Activated naive CD4-positive, alpha-beta T cell treated with anti-CD3 and anti-CD28 coated beads, Interleukin-2, amount 10 ng/mL, durations not matched to agents 7 days and 5 days (primary cell): Measurements from ENCODE around the gene UBE2E3.

Experiments
- CTCF ChIA-PET: fragments of 350-600 bp; sonication (Branson Sonifier 250); formaldehyde crosslinking; loops from one replicate; lab custom pipeline; 2021; ENCODE audit warnings: antibody characterized with exemption; lab: Charles Lee
- DNase-seq: peaks from one replicate; pipeline ENCODE4 v3.0.0-alpha.2; 2020
- H3K27ac Mint-ChIP-seq: one replicate; pipeline ENCODE4 v1.8.0; 2021; ENCODE audit warnings: mild to moderate bottlenecking, moderate library complexity, mixed read lengths
- H3K27me3 Mint-ChIP-seq: one replicate; pipeline ENCODE4 v1.8.0; 2021; ENCODE audit warnings: mild to moderate bottlenecking, mixed read lengths
- H3K36me3 Mint-ChIP-seq: one replicate; pipeline ENCODE4 v1.8.0; 2021; ENCODE audit warnings: mixed read lengths
- H3K4me1 Mint-ChIP-seq: one replicate; pipeline ENCODE4 v1.8.0; 2021; ENCODE audit warnings: mixed read lengths
- H3K4me3 Mint-ChIP-seq: one replicate; pipeline ENCODE4 v1.8.0; 2021; ENCODE audit warnings: mild to moderate bottlenecking, moderate library complexity, mixed read lengths
- H3K9me3 Mint-ChIP-seq: one replicate; pipeline ENCODE4 v1.8.0; 2021; ENCODE audit warnings: mixed read lengths

UBE2E3 gene

DNA sequence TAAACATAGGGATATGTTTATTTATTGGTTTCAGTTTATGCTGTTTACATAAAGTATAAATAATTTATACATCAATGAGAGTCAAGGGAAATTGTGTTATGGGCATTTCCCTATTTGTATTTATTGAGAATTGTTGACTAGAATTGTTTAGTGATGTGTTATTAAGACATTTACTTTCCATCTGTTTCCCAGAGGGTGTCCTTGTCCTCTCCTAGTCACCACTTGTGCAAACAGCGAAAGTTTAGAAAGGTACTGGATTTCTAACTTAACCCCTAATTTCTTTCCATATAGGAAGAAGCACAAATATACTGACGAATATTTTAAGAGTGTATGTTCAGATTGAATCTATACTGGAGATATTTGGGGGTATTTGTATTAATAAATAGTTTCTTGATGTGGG lies 6.7 kb downstream of the UBE2E3 start:
- CTCF ChIA-PET = no interaction called here
- peaks cover 14% of the 10 kb centered on the region for H3K36me3 Mint-ChIP-seq
- no peaks in the 10 kb centered on the region for H3K9me3 Mint-ChIP-seq
- no peak for DNase-seq
- no peaks in the 10 kb centered on the region for H3K27me3 Mint-ChIP-seq
- no peak overlapping the region for H3K4me3 Mint-ChIP-seq
- peaks cover 24% of the 10 kb centered on the region for H3K4me1 Mint-ChIP-seq
- H3K27ac Mint-ChIP-seq = no peak overlapping the region

- H3K4me1 Mint-ChIP-seq = peaks cover 3% of the 10 kb centered on the region
- H3K27ac Mint-ChIP-seq = no peak overlapping the region
- CTCF ChIA-PET = interaction anchor here (2.1 kb wide), 1 partner anchor 10 kb away, joined by 5 read pairs; the partner anchor contains the start of gene UBE2E3
- no peaks in the 10 kb centered on the region for H3K27me3 Mint-ChIP-seq
- no peaks in the 10 kb centered on the region for H3K9me3 Mint-ChIP-seq
- H3K4me3 Mint-ChIP-seq = no peak overlapping the region
- H3K36me3 Mint-ChIP-seq = no peaks in the 10 kb centered on the region
- DNase-seq = no peak
Observed at GRCh38 chr2:180990337-180990736, 9.9 kb downstream of the UBE2E3 start.

DNA sequence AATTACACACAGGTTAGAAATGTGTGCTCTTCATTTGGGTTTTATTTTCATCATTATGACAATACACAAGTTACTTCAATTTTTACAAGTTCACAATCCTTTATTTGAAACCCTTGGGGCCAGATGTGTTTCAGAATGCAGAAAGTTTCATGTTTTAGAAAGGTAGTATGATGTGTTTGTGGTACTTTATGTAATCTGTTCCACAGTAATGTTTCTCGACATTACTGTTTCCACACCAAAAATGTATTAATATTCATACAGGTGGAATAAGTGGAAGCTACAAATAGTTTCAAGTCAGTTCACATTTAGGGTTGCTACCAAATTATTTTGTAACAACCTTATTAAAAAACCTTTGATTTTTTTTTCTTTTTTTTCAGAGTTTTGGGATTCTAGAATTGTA lies 10.4 kb downstream of the UBE2E3 start:
- Mint-ChIP-seq H3K27ac (no peak overlapping the region), H3K27me3 (no peaks in the 10 kb centered on the region), H3K4me1 (no peaks in the 10 kb centered on the region), H3K36me3 (no peaks in the 10 kb centered on the region), H3K4me3 (no peak overlapping the region), H3K9me3 (no peaks in the 10 kb centered on the region)
- CTCF ChIA-PET = no interaction called here
- DNase-seq = no peak

DNA sequence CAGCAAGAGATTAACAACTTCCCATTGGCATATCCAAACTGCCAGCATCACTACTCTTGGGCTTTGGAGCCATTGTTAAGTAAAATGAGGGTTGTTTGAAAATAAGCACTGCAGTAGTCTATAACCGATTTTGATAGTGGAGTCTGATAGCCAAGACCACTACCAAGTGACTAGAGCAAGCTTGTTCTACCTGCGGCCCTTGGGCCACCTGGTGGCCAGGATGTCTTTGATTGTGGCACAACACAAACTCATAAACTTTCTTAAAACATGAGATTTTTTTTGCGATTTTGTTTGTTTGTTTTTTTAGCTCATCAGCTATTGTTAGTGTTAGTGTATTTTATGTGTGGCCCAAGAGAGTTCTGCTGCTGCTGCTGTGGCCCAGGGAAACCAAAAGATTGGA lies 11.0 kb downstream of the UBE2E3 start:
- no peak overlapping the region for H3K4me3 Mint-ChIP-seq
- no peaks in the 10 kb centered on the region for H3K36me3 Mint-ChIP-seq
- DNase-seq = no peak
- no peaks in the 10 kb centered on the region for H3K27me3 Mint-ChIP-seq
- no peak overlapping the region for H3K27ac Mint-ChIP-seq
- no peaks in the 10 kb centered on the region for H3K9me3 Mint-ChIP-seq
- peaks cover 3% of the 10 kb centered on the region for H3K4me1 Mint-ChIP-seq
- CTCF ChIA-PET = no interaction called here

- Mint-ChIP-seq H3K9me3 (no peaks in the 10 kb centered on the region), H3K27me3 (no peaks in the 10 kb centered on the region), H3K36me3 (no peaks in the 10 kb centered on the region), H3K27ac (no peak overlapping the region), H3K4me1 (peaks cover 4% of the 10 kb centered on the region), H3K4me3 (no peak overlapping the region)
- CTCF ChIA-PET = no interaction called here
- no peak for DNase-seq
Observed at GRCh38 chr2:180991820-180992219, 11.4 kb downstream of the UBE2E3 start.

DNA sequence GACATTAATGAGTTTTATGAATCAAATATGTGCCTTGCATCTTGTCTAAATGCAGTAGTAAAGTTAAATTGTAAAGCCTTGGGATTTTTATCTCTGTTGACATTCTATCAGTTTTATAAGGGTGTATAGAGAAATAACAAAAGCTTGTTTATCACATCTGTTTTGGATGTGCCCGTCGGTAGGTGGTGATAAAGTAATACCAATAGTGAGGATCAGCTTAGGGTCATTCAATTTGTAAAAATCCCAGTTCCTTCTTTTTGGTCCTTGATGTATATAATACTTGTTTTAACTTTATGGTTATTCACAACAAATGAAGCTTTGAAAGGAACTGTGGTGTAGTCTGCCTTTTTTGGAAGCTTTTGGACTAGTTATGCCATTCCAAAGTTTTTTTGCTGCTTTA lies 12.6 kb downstream of the UBE2E3 start:
- H3K27me3 Mint-ChIP-seq = no peaks in the 10 kb centered on the region
- DNase-seq = no peak
- no peak overlapping the region for H3K4me3 Mint-ChIP-seq
- CTCF ChIA-PET = interaction anchor here (0.7 kb wide), 1 partner anchor 58 kb away, joined by 3 read pairs; no protein-coding TSS in a partner anchor
- no peaks in the 10 kb centered on the region for H3K9me3 Mint-ChIP-seq
- H3K27ac Mint-ChIP-seq = no peak overlapping the region
- H3K4me1 Mint-ChIP-seq = peaks cover 4% of the 10 kb centered on the region
- no peaks in the 10 kb centered on the region for H3K36me3 Mint-ChIP-seq

DNA sequence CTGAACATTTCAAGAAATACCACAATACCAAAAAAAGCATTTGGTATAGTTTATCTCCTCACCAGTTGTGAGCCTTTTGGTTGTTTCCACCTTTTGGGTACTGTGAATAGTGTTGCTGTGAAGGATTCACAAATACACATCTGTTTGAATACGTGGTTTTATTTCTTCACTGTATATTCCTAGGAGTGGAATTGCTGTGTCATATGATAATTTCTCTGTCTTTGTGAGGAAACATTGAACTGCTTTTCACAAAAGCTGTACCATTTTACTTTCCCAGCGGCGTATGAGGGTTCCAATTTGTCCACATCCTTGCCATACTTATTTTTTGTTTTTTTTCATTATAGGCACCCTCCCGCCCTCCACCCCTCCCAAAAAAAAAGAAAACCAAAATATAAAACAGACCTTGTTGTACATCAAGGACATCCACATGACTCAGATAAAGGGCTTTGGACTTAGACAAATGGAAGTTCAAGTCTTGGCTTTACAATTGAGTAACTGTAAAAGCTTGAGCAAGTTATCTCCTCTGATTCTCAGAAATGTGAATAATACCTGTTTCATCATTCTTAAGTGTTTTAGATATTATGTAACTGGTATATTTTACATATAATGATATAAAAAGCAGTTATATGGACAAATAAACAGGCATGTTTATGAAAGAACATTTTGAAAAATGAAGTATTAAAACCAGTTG lies 19.0 kb downstream of the UBE2E3 start:
- Mint-ChIP-seq H3K36me3 (no peaks in the 10 kb centered on the region), H3K4me1 (peaks cover 4% of the 10 kb centered on the region), H3K9me3 (no peaks in the 10 kb centered on the region), H3K27me3 (no peaks in the 10 kb centered on the region), H3K27ac (no peak overlapping the region), H3K4me3 (no peak overlapping the region)
- CTCF ChIA-PET = no interaction called here
- DNase-seq = no peak

DNA sequence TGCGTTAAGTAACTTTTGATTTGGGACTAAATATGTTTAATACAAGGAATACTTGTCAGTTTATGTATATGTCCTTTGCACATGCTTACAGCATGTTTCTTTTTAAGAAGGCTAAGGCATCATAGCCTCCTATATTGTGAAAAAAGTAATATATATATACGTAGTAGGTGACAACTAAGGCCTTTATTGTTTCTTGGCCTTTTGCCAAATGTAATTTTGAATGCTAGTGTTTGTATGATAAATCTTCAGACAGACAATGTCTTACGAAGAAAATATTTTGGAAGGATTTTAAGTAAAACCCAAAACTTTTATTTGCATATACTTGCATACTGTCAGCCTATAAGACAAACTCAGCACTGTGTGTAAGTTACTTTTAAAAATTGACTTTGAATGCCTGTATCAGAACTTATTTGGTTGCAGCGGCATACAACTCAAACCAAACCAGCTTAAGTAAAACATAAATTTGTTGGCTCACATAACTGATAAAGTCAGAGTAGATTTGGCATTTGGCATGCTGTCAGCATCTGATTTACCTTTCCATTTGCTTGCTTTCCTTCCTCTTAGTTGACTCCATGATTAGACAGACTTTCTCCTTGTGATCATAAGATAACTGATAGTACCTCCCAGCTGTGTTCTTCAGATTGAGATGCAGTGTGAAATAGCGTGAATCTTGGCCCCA lies 24.4 kb downstream of the UBE2E3 start:
- Mint-ChIP-seq H3K4me1 (no peaks in the 10 kb centered on the region), H3K27me3 (no peaks in the 10 kb centered on the region), H3K36me3 (no peaks in the 10 kb centered on the region), H3K4me3 (no peak overlapping the region), H3K27ac (no peak overlapping the region), H3K9me3 (no peaks in the 10 kb centered on the region)
- DNase-seq = no peak
- CTCF ChIA-PET = interaction anchor here (0.9 kb wide), 1 partner anchor 20 kb away, joined by 5 read pairs; no protein-coding TSS in a partner anchor

- CTCF ChIA-PET = interaction anchor here (0.9 kb wide), 1 partner anchor 21 kb away, joined by 5 read pairs; no protein-coding TSS in a partner anchor
- Mint-ChIP-seq H3K36me3 (no peaks in the 10 kb centered on the region), H3K9me3 (no peaks in the 10 kb centered on the region), H3K27ac (no peak overlapping the region), H3K4me1 (no peaks in the 10 kb centered on the region), H3K4me3 (no peak overlapping the region), H3K27me3 (no peaks in the 10 kb centered on the region)
- no peak for DNase-seq
Observed at GRCh38 chr2:181005326-181005655, 24.9 kb downstream of the UBE2E3 start.

DNA sequence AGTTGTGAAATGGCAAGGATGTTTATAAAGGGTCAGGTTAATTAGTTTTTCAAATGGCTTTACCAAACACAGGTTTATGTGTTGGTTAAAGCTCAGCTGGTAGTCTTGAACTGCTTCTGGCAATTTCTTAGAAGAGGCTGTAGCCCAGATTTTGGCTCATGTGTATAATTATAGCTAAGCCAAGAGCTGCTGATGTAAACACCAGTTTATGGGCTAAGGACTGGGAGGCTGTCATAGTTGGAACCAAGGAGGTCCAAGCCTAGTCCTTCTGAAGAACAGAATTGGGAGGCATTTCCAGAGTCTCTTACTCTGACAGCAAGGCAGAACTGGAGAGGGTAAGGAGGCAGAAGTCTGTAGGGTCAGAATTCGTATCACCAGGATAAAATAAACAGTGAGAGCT lies 25.4 kb downstream of the UBE2E3 start:
- DNase-seq = no peak
- CTCF ChIA-PET = interaction anchor here (0.9 kb wide), 1 partner anchor 21 kb away, joined by 5 read pairs; no protein-coding TSS in a partner anchor
- no peak overlapping the region for H3K27ac Mint-ChIP-seq
- no peaks in the 10 kb centered on the region for H3K36me3 Mint-ChIP-seq
- no peaks in the 10 kb centered on the region for H3K4me1 Mint-ChIP-seq
- no peak overlapping the region for H3K4me3 Mint-ChIP-seq
- H3K9me3 Mint-ChIP-seq = no peaks in the 10 kb centered on the region
- no peaks in the 10 kb centered on the region for H3K27me3 Mint-ChIP-seq

DNA sequence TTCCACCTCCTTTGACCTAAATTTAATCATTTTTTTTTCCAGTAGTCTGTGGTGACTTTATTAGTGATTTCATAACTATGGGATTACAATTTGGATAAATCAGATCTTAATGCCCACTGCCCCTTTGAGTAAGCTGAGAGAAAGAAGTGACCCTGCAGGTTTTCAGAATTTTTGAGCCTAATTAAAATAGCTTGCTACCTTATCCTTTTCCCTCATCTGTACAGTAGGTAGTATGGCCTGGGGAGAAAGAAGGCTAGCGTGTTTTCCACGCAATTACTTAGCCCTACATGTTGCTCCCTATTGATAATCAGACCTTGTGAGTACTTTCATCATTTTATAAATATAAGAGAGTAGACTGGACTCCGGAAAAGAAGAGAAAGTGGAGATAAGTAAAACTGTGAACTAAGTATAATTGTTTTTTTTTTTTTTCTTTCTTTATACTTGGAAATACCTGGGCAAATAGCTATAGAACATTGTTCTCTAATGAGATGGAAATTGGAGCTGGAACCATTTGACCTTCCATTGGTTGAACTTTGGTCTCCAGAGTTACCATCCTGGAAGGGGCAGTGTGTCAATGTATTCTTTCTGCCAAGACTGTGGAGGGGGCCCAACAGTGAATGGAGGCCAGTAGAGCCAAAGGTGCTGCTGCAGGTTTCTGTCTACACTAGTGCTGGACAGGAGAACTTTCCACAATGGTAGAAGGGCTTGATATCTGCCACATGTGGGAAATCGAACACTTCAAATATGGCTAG lies 26.9 kb downstream of the UBE2E3 start:
- H3K27me3 Mint-ChIP-seq = no peaks in the 10 kb centered on the region
- H3K27ac Mint-ChIP-seq = no peak overlapping the region
- no peaks in the 10 kb centered on the region for H3K36me3 Mint-ChIP-seq
- H3K4me1 Mint-ChIP-seq = no peaks in the 10 kb centered on the region
- DNase-seq = no peak
- no peaks in the 10 kb centered on the region for H3K9me3 Mint-ChIP-seq
- CTCF ChIA-PET = interaction anchor here (0.6 kb wide), 1 partner anchor 477 kb away, joined by 3 read pairs; no protein-coding TSS in a partner anchor
- H3K4me3 Mint-ChIP-seq = no peak overlapping the region

GRCh38 chr2:181008407-181008806 lies 28.0 kb downstream of the UBE2E3 start:
- no peak for DNase-seq
- H3K4me3 Mint-ChIP-seq = no peak overlapping the region
- H3K9me3 Mint-ChIP-seq = no peaks in the 10 kb centered on the region
- no peaks in the 10 kb centered on the region for H3K36me3 Mint-ChIP-seq
- H3K4me1 Mint-ChIP-seq = no peaks in the 10 kb centered on the region
- H3K27me3 Mint-ChIP-seq = no peaks in the 10 kb centered on the region
- CTCF ChIA-PET = no interaction called here
- no peak overlapping the region for H3K27ac Mint-ChIP-seq

- H3K4me1 Mint-ChIP-seq = no peaks in the 10 kb centered on the region
- no peak overlapping the region for H3K27ac Mint-ChIP-seq
- no peaks in the 10 kb centered on the region for H3K36me3 Mint-ChIP-seq
- H3K9me3 Mint-ChIP-seq = peaks cover 4% of the 10 kb centered on the region
- H3K27me3 Mint-ChIP-seq = no peaks in the 10 kb centered on the region
- DNase-seq = no peak
- CTCF ChIA-PET = interaction anchor here (0.6 to 1.1 kb wide), 2 partner anchors 18 to 37 kb away, joined by 3 read pairs; no protein-coding TSS in a partner anchor
- H3K4me3 Mint-ChIP-seq = no peak overlapping the region
Observed at GRCh38 chr2:181021199-181021789, 40.9 kb downstream of the UBE2E3 start.

- Mint-ChIP-seq H3K36me3 (no peaks in the 10 kb centered on the region), H3K4me3 (no peak overlapping the region), H3K27ac (no peak overlapping the region), H3K9me3 (peaks cover 4% of the 10 kb centered on the region), H3K27me3 (no peaks in the 10 kb centered on the region), H3K4me1 (no peaks in the 10 kb centered on the region)
- CTCF ChIA-PET = interaction anchor here (1.1 kb wide), 1 partner anchor 35 kb away, joined by 3 read pairs; no protein-coding TSS in a partner anchor
- DNase-seq = no peak
Observed at GRCh38 chr2:181022652-181023051, 42.2 kb downstream of the UBE2E3 start.
